VCaP (cell line): ENCODE results near the gene RIN3.

Experiments used
- H3K27ac ChIP-seq: fragments of 450-650 bp; 2 replicates; pipeline ENCODE4 v1.5.1; 2017
- TF ChIP-seq, protein P1 (sequence below): fragments of 450-650 bp; conservative IDR thresholded peaks from 2 replicates; pipeline ENCODE4 v1.5.1; 2017; ENCODE audit warnings: mild to moderate bottlenecking, moderate library complexity

The RIN3 gene

DNA sequence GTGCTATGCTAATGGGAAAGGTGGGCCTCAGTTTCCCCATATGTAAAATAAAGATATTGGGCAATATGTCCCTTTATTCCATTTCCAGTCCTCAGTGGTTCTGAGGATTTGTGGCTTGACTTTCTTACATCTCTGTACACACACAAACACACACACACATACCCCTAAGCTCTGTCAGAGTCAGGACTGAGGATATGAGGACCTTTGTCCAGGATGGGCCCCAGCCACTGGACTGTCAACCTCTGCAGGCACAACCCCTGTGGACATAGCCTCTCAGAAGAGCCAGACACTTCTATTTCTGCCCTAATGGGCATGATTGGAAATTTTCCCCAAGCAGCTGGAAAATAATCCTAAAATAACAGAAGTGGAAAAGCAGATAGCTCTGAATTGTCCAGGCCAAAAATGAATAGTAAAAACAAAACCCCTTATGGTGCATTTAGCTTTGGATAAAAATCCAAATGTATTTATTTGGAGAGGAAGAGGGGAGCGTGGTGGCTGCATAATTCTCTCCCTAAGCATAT, 50.2 kb downstream of the RIN3 start:
- H3K27ac ChIP-seq: no peak overlapping the region
- TF ChIP-seq, protein P1, sequence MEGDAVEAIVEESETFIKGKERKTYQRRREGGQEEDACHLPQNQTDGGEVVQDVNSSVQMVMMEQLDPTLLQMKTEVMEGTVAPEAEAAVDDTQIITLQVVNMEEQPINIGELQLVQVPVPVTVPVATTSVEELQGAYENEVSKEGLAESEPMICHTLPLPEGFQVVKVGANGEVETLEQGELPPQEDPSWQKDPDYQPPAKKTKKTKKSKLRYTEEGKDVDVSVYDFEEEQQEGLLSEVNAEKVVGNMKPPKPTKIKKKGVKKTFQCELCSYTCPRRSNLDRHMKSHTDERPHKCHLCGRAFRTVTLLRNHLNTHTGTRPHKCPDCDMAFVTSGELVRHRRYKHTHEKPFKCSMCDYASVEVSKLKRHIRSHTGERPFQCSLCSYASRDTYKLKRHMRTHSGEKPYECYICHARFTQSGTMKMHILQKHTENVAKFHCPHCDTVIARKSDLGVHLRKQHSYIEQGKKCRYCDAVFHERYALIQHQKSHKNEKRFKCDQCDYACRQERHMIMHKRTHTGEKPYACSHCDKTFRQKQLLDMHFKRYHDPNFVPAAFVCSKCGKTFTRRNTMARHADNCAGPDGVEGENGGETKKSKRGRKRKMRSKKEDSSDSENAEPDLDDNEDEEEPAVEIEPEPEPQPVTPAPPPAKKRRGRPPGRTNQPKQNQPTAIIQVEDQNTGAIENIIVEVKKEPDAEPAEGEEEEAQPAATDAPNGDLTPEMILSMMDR: no peak

DNA sequence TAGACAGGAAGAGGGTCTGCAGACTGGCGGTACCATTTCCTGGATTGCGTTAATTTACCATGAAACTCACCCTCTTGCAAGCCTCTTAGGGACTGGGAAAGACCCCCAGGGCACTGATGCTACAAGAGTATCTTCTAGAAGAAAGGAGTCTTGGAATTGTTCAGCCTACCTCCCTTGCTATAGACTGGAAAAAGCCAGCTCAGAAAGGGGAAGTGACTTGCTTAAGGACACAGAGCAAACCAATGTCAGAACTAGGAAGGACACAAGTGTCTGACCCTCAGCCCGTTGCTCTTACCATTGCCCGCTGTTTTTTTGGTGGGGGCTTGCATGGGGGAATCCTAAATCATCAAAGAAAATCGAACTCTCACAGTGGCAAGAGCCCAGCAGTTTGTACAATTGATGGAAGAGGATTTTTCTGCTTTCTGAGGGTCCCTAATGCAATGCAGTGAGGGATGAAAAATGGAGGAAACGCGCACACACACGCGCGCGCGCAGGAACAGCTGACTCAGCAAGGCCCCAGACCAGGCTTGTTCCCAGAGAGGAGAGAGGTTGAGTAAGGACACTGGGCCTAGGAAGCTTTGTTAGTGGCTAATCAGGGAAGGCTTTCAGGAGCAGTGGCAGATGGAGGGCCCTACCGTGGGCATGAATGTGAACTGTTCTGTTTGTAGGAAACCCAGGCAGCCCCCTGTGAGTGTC, 50.9 kb downstream of the RIN3 start:
- TF ChIP-seq, protein P1: no peak
- H3K27ac ChIP-seq: no peak overlapping the region

DNA sequence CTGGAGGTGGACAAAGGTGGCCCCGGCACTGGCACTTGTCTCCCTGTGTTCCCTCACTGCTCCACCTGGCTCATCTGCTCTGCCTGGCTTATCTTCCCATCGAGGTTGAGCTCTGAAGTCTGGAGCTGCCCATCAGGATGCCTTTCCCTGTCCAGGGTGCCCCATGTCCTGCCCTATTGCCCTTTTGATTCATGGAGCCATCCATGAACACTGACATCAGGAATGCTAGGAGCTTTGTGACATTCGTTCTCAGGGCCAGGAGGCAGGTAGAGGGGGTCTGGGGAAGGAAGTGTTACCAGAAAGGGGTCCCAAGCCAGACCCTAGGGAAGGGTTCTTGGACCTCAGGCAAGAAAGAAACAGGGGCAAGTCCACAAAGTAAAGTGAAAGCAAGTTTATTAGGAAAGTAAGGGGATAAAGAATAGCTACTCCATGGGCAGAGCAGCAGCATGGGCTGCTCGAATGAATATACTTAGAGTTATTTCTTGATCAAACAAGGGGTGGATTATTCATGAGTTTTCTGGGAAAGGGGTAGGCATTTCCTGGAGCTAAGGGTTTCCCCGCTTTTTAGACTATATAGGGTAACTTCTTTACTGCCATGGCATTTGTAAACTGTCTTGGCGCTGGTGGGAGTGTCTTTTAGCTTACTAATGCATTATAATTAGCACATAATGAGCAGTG, 51.6 kb downstream of the RIN3 start:
- TF ChIP-seq, protein P1: no peak
- no peak overlapping the region for H3K27ac ChIP-seq

DNA sequence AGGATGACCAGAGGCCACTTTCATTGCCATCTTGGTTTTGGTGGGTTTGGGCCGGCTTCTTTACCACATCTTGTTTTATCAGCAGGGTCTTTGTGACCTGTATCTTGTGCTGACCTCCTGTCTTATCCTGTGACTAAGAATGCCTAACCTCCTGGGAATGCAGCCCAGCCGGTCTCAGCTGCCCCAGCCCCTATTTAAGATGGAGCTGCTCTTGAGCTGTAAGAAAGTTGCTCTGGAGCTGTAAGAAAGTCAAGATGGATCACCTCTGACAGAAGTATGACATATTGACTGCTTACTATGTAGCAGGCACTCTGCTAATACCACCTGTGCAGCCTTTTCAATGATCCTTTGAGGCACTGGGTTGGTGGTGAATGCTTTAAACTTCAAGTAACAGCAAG, 52.1 kb downstream of the RIN3 start:
- no peak overlapping the region for H3K27ac ChIP-seq
- TF ChIP-seq, protein P1: no peak

DNA sequence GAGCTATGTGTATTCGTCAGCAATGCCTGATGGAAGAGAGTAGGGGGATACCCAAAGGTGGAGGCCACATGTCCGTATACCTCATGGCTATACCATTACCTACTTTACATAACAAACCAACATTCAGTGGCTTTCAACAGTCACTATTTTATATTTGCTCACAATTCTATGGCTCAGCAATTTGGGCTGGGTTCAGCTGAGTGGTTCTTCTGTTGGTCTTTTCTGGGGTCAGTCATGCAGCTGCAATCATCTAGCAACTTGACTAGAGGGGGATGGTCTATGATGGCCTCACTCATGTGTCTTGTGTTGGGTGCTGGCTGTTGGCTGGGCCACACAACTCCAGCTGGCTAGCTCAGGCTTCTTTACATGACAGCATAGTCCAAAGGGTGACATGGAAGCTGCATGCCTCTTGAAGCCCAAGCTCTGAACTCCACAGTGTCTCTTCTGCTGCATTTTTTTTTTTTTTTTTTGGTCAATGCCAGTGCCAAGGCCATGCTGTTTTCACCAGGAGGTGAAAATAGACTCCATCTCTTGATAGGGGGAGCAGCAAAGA, 53.7 kb downstream of the RIN3 start:
- TF ChIP-seq, protein P1: no peak
- no peak overlapping the region for H3K27ac ChIP-seq

DNA sequence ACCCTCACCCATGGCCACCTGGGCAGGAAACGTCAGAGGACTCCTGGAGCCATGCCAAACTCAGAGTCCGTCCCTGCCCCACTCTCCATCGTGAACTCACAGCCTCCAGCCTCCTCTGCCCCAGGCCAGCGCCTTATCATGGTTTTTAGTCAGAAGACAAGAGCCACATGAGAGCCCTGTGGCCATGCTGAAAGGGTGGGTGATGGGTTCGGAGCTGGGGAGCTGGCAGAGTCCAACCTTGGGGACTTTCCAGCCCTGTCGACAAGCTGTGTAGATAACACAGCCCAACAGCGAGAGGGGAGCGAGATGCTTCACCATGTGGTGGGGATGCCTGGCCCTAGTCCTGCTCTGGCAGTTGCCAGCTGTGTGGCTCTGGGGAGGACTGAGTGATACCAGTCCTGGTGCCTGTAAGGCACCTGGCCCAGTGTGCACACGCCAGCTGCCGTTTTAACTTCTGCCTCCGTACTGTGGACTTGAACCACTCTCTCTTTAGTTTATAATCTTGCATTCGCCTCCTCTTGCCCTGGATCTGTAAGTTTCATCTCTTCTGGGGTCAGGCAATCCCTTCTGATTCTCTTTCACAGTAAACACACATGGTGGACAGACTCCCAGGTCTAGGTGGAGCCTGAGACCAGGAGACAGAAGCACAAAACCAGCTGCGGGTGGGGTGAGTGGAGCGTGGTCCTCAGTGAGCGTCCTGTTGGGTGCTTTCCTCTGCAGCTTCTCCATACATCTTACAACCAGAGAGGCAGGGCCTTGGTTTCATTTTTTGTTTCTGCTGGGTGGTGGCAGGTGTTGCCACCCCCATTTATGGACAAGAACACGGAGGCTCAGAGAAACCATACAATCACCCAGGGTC, 55.3 kb downstream of the RIN3 start:
- no peak overlapping the region for H3K27ac ChIP-seq
- TF ChIP-seq, protein P1: no peak
